DMS53 treated with DMSO at 0.1 percent for 48 hours (cell line): ENCODE results near the gene IDH3A.

Experiments
- DNase-seq: peaks from one replicate; lab custom pipeline; 2025; ENCODE audit not compliant: unreplicated experiment; lab: John Stamatoyannopoulos, UW

IDH3A gene

DNA sequence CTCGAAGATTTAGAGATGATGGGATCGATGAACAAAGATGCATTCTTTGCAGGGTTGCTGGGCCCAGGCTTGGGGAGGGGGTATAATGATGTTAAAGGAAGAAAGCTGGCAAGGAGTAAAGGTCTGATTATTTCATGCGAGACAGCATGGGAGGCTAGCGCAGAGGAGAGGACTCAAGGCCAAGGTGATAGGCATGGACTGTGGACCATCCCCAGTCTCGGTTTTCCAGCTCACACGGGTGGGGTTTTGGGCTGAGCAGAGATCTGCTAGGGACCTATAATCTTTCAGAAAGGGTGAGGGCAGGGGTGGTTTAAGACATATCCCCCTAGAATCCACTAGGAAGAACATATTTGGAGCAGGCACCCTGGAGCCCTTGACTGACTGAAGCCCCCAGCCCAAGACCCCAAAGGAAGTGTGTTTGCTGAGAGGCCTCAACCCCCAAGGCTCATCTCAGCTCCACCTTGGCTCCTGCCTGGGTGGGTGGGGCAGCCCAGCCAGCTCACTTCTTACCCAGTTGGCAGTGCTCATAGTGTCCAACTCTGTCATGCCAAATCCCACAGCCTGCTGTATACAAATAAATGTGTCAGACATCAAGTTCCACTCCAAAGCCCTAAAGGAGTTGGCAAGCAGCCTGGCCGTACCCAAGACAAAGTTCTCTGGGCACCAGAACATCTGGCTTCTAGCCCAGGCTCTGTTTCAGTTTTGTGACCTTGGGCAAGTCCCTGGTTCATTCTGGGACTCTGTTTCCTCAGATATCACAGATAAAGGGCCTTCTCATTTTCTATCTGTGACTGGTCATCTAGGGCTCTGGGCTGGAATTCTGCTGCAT lies 67.3 kb downstream of the IDH3A start:
- no peak for DNase-seq

DNA sequence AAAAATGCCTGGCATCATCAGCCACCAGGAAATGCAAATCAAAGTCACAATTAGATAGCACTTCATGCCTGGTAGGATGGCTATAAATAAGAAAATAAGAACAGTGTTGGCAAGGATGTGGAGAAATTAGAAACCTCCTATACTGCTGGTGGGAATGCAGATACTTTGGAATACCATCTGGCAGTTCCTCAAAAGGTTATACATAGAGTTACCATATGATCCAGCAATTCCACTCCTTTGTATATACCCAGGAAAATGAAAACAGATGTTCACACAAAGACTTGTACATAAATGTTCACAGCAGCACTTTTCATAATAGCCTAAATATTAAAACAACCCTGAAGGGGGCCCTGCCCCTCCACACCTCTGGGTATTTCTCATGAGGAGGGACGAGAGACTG lies 71.6 kb downstream of the IDH3A start:
- DNase-seq, result no peak
